H1 (cell line): ENCODE results near the gene PIK3R4. TPM values are rescaled to one million over a fixed set of nuclear protein-coding genes. Genes with fewer than 3 reads are reported as not detected.

Source experiments
- CTCF ChIA-PET: fragments of 300-600 bp; sonication (Branson Sonifier 250); formaldehyde crosslinking; loops from one replicate; lab custom pipeline; 2021; ENCODE audit not compliant: partially characterized antibody; lab: Charles Lee
- POLR2A ChIA-PET: fragments of 300-600 bp; sonication (Branson Sonifier 250); formaldehyde crosslinking; loops from one replicate; lab custom pipeline; 2021; ENCODE audit warnings: inconsistent platforms; ENCODE audit not compliant: partially characterized antibody; lab: Charles Lee
- DNase-seq, 2 experiments: peaks; one replicate each; pipeline versions ENCODE4 v3.0.0 to v3.0.0-alpha.2; 2010 to 2022; ENCODE audit warnings: low spot score in 2 of 2, low read depth in 1 of 2, mixed read lengths in 1 of 2
- FAIRE-seq: peaks from 2 replicates; lab custom pipeline; 2011; peaks lifted over from hg19 to GRCh38; lab: Jason Lieb, UNC
- H2AFZ ChIP-seq: 2 replicates; pipeline ENCODE4 v1.8.1; 2012; ENCODE audit warnings: low read length, inconsistent platforms
- H2AK5ac ChIP-seq: 2 replicates; pipeline ENCODE4 v1.6.1; 2013; ENCODE audit warnings: low read depth, low read length
- H2BK120ac ChIP-seq: replicated peaks from 2 replicates; pipeline ENCODE3; 2013; ENCODE audit warnings: low read depth, low read length, inconsistent platforms
- H2BK12ac ChIP-seq: 2 replicates; pipeline ENCODE4 v1.6.1; 2013; ENCODE audit warnings: low read depth, low read length
- H2BK15ac ChIP-seq: 2 replicates; pipeline ENCODE4 v1.6.1; 2013; ENCODE audit warnings: low read length
- H2BK20ac ChIP-seq: 2 replicates; pipeline ENCODE4 v1.6.1; 2013; ENCODE audit warnings: low read length
- H2BK5ac ChIP-seq: 2 replicates; pipeline ENCODE4 v1.6.1; 2013; ENCODE audit warnings: low read depth, low read length
- H3K14ac ChIP-seq: 2 replicates; pipeline ENCODE4 v1.6.1; 2013; ENCODE audit warnings: inconsistent platforms; ENCODE audit not compliant: insufficient read length
- H3K18ac ChIP-seq: 2 replicates; pipeline ENCODE4 v1.6.1; 2013; ENCODE audit warnings: low read length; ENCODE audit errors: extremely low read depth
- H3K23ac ChIP-seq: 2 replicates; pipeline ENCODE4 v1.6.1; 2013; ENCODE audit warnings: inconsistent platforms; ENCODE audit not compliant: insufficient read length
- H3K23me2 ChIP-seq: 2 replicates; pipeline ENCODE4 v1.6.1; 2013; ENCODE audit warnings: low read depth, low read length
- H3K27ac ChIP-seq: 2 replicates; pipeline ENCODE4 v1.6.1; 2011; ENCODE audit warnings: low read depth, low read length, inconsistent platforms
- H3K27me3 ChIP-seq, 4 experiments: replicated peaks in 1 of 4; 1 replicate in 1 of 4; 2 replicates in 3 of 4; pipeline versions ENCODE4 v1.6.1 to v1.8.1; 2011 to 2013; ENCODE audit warnings: low read length in 3 of 4, mild to moderate bottlenecking in 3 of 4, inconsistent platforms in 2 of 4, mixed read lengths in 2 of 4, moderate library complexity in 1 of 4; ENCODE audit not compliant: control insufficient read depth in 3 of 4, insufficient read depth in 3 of 4; ENCODE audit errors: extremely low read depth in 1 of 4
- H3K36me3 ChIP-seq, 4 experiments: 2 replicates each; pipeline versions ENCODE4 v1.6.1 to v1.8.1; 2011 to 2013; ENCODE audit warnings: mild to moderate bottlenecking in 4 of 4, low read length in 3 of 4, moderate library complexity in 2 of 4, control low read depth in 1 of 4, inconsistent platforms in 1 of 4; ENCODE audit not compliant: insufficient read depth in 4 of 4, control insufficient read depth in 2 of 4
- H3K4ac ChIP-seq: replicated peaks from 2 replicates; pipeline ENCODE3; 2013; ENCODE audit warnings: low read length, low read depth, mixed read lengths, inconsistent platforms; ENCODE audit not compliant: insufficient read length
- H3K4me1 ChIP-seq, 4 experiments: replicated peaks in 1 of 4; 1 replicate in 1 of 4; 2 replicates in 3 of 4; pipeline versions ENCODE4 v1.6.1 to v1.8.1; 2011 to 2013; ENCODE audit warnings: low read length in 3 of 4, inconsistent platforms in 2 of 4, mixed read lengths in 1 of 4; ENCODE audit not compliant: insufficient read depth in 4 of 4, control insufficient read depth in 3 of 4
- H3K4me2 ChIP-seq, 2 experiments: 2 replicates each; pipeline versions ENCODE4 v1.6.1 to v1.8.1; 2011 to 2013; ENCODE audit warnings: low read depth in 2 of 2, low read length in 2 of 2, control low read depth in 1 of 2, inconsistent platforms in 1 of 2, mild to moderate bottlenecking in 1 of 2; ENCODE audit not compliant: insufficient read depth in 1 of 2
- H3K4me3 ChIP-seq, 4 experiments: fragments of 200-600, 300-600 bp in 1 of 4; sonication (generic), shearing (Covaris generic), sonication (Bioruptor Twin) in 1 of 4; 2 replicates each; pipeline versions ENCODE4 v1.5.1 to v1.8.1; 2011 to 2016; ENCODE audit warnings: low read length in 4 of 4, low read depth in 3 of 4, control low read depth in 2 of 4, inconsistent platforms in 2 of 4, mild to moderate bottlenecking in 2 of 4, mixed read lengths in 1 of 4, moderate library complexity in 1 of 4; ENCODE audit not compliant: insufficient read depth in 2 of 4; ENCODE audit errors: extremely low read depth in 1 of 4
- H3K56ac ChIP-seq: replicated peaks from 2 replicates; pipeline ENCODE3; 2013; ENCODE audit warnings: low read depth, mild to moderate bottlenecking, mixed read lengths, low read length, inconsistent platforms; ENCODE audit not compliant: insufficient read length
- H3K79me1 ChIP-seq: 2 replicates; pipeline ENCODE4 v1.6.1; 2013; ENCODE audit warnings: low read depth, low read length, control low read depth
- H3K79me2 ChIP-seq, 2 experiments: 2 replicates each; pipeline versions ENCODE4 v1.6.1 to v1.8.1; 2012 to 2013; ENCODE audit warnings: low read length in 2 of 2, mild to moderate bottlenecking in 2 of 2, inconsistent platforms in 1 of 2; ENCODE audit not compliant: insufficient read depth in 2 of 2, control insufficient read depth in 1 of 2
- H3K9ac ChIP-seq, 4 experiments: replicated peaks in 1 of 4; 1 replicate in 1 of 4; 2 replicates in 3 of 4; pipeline versions ENCODE4 v1.6.1 to v1.8.1; 2011 to 2013; ENCODE audit warnings: low read depth in 3 of 4, low read length in 3 of 4, control low read depth in 2 of 4, mild to moderate bottlenecking in 2 of 4, moderate library complexity in 2 of 4, inconsistent platforms in 1 of 4; ENCODE audit errors: extremely low read depth in 1 of 4
- H3K9me3 ChIP-seq, 2 experiments: 2 replicates each; pipeline versions ENCODE4 v1.6.1 to v1.8.1; 2012 to 2013; ENCODE audit warnings: mild to moderate bottlenecking in 2 of 2, moderate library complexity in 2 of 2, control low read depth in 1 of 2, inconsistent platforms in 1 of 2, low read depth in 1 of 2, low read length in 1 of 2, mixed read lengths in 1 of 2; ENCODE audit not compliant: insufficient read depth in 2 of 2
- H4K20me1 ChIP-seq, 2 experiments: replicated peaks in 1 of 2; 2 replicates each; pipeline versions ENCODE3 to v1.8.1; 2011 to 2013; ENCODE audit warnings: inconsistent platforms in 2 of 2, low read length in 2 of 2, mild to moderate bottlenecking in 1 of 2; ENCODE audit not compliant: insufficient read depth in 2 of 2, control insufficient read depth in 1 of 2
- H4K5ac ChIP-seq: 2 replicates; pipeline ENCODE4 v1.6.1; 2013; ENCODE audit warnings: low read length, low read depth, mixed read lengths, inconsistent platforms; ENCODE audit not compliant: insufficient read length
- H4K8ac ChIP-seq: 2 replicates; pipeline ENCODE4 v1.8.0; 2013; ENCODE audit warnings: mild to moderate bottlenecking, moderate library complexity, low read length, inconsistent platforms; ENCODE audit not compliant: insufficient read depth; ENCODE audit errors: extremely low read depth
- H4K91ac ChIP-seq: replicated peaks from 2 replicates; pipeline ENCODE3; 2013; ENCODE audit warnings: low read length, mixed read lengths, inconsistent platforms; ENCODE audit not compliant: insufficient read length
- WGBS, 2 experiments: shearing (Covaris generic) in 1 of 2; methylation state at CpG; one replicate each; pipeline versions ENCODE4 v1.1.6 to v1.1.7; 2013 to 2015; ENCODE audit warnings: low lambda C conversion rate in 2 of 2, mixed read lengths in 2 of 2, inconsistent platforms in 1 of 2, low coverage in 1 of 2, missing lambda C conversion rate in 1 of 2; ENCODE audit not compliant: insufficient replicate concordance in 2 of 2, insufficient coverage in 1 of 2, insufficient read length in 1 of 2; ENCODE audit errors: extremely low coverage in 1 of 2, missing lambda C conversion rate in 1 of 2; 5-methylcytosine and 5-hydroxymethylcytosine counted together
- polyA plus RNA-seq, 7 experiments: library from polyadenylated mRNA; depleted of rRNA in 3 of 7; stranded (reverse) in 5 of 7; unstranded in 2 of 7; fragments of >200 nt in 5 of 7; fragments of 200-250 nt in 2 of 7; gene quantifications; 1 replicate in 5 of 7; 2 replicates in 1 of 7; 4 replicates in 1 of 7; pipeline versions ENCODE4 v1.2.1 to v1.2.3, GENCODE V29; 2011 to 2013; ENCODE audit warnings: missing spikeins in 2 of 7, mixed read lengths in 2 of 7
- total RNA-seq: library from RNA; stranded (reverse); fragmentation: NEBNext Ultra II Directional; extraction: Animal tissue kit (Norgen Biotek cat#: 25700); gene quantifications from 2 replicates; pipeline ENCODE4 v1.2.1, GENCODE V29; 2021

The PIK3R4 gene
- total and polyA plus RNA-seq, 2 of the 8 experiments (the other 6 are each of a cell fraction or from before 2014, with no cell fraction given): 43.8 to 87.4 TPM

GRCh38 chr3:130707902-130708601, 38.6 kb downstream of the PIK3R4 start:
- no peak overlapping the region for H4K91ac ChIP-seq
- peaks cover 0 to 1% of the 10 kb centered on the region in 2 experiments for H4K20me1 ChIP-seq
- WGBS, 2 experiments: 85% methylated on average over 3 of the region's 3 CpGs; no CpG with 5 or more reads in 1 of the 2 experiments
- no peaks in the 10 kb centered on the region for H3K4me1 ChIP-seq
- no peak overlapping the region for H3K14ac ChIP-seq
- no peak overlapping the region for H3K27ac ChIP-seq
- H3K4me2 ChIP-seq: no peak overlapping the region
- H4K5ac ChIP-seq: no peak overlapping the region
- H2AK5ac ChIP-seq: no peak overlapping the region
- H3K36me3 ChIP-seq: peaks cover 0 to 33% (median 19%) of the 10 kb centered on the region in 4 experiments; a peak in 5 of 8 replicates
- H2AFZ ChIP-seq: no peak overlapping the region
- POLR2A ChIA-PET: no interaction called here
- H3K9ac ChIP-seq: no peak overlapping the region
- H3K79me2 ChIP-seq: no peaks in the 10 kb centered on the region
- H2BK12ac ChIP-seq: no peak overlapping the region
- FAIRE-seq: no peak
- no peak overlapping the region for H2BK15ac ChIP-seq
- H3K9me3 ChIP-seq: no peaks in the 10 kb centered on the region
- no peaks in the 10 kb centered on the region for H3K27me3 ChIP-seq
- no peak overlapping the region for H3K23ac ChIP-seq
- CTCF ChIA-PET: no interaction called here
- H4K8ac ChIP-seq: no peak overlapping the region
- no peak overlapping the region for H2BK120ac ChIP-seq
- no peak overlapping the region for H3K4ac ChIP-seq
- H3K4me3 ChIP-seq: no peak overlapping the region
- no peak overlapping the region for H3K56ac ChIP-seq
- DNase-seq: no peak
- H3K23me2 ChIP-seq: no peaks in the 10 kb centered on the region
- H2BK5ac ChIP-seq: no peak overlapping the region
- H3K18ac ChIP-seq: no peak overlapping the region
- no peaks in the 10 kb centered on the region for H3K79me1 ChIP-seq
- no peak overlapping the region for H2BK20ac ChIP-seq
